AG09309 (cell line): ENCODE data around the gene TRERF1.
A peak's percentile ranks its signal among the peaks of the same experiment; 100 is the strongest.
"Not testable (repeated sequence)": the region's sequence is repeated elsewhere in the genome, so short reads cannot be mapped to it uniquely, and the experiment has no call there.

ENCODE experiments used
- DNase-seq: peaks from one replicate; pipeline ENCODE4 v3.0.0-alpha.2; 2010; ENCODE audit warnings: low read depth
- H3K4me3 ChIP-seq: 2 replicates; pipeline ENCODE4 v1.5.1; 2011; ENCODE audit warnings: mild to moderate bottlenecking, low read depth, low read length, moderate library complexity; ENCODE audit not compliant: control insufficient read depth
- CTCF ChIP-seq: IDR thresholded peaks from 2 replicates; pipeline ENCODE4 v1.5.1; 2011; ENCODE audit warnings: mild to moderate bottlenecking, low read depth, low read length, inconsistent platforms; ENCODE audit not compliant: insufficient read depth, control insufficient read depth; ENCODE audit errors: missing control alignments

The TRERF1 gene

GRCh38 chr6:42211726-42212125 is 240.0 kb downstream of the TRERF1 start:
- no peak overlapping the region for H3K4me3 ChIP-seq
- TF ChIP-seq CTCF = no peak
- no peak for DNase-seq

GRCh38 chr6:42210551-42210950 is 241.2 kb downstream of the TRERF1 start:
- H3K4me3 ChIP-seq = no peak overlapping the region
- DNase-seq = no peak
- TF ChIP-seq CTCF = no peak

GRCh38 chr6:42207559-42207958 is 244.2 kb downstream of the TRERF1 start:
- DNase-seq, H3K4me3 ChIP-seq: not testable (repeated sequence)

GRCh38 chr6:42204768-42205282 is 246.9 kb downstream of the TRERF1 start:
- DNase-seq = no peak
- H3K4me3 ChIP-seq = no peak overlapping the region
- no peak for TF ChIP-seq CTCF

- no peak overlapping the region for H3K4me3 ChIP-seq
- TF ChIP-seq CTCF = no peak
- DNase-seq = no peak
These were observed 248.5 kb downstream of the TRERF1 start for GRCh38 chr6:42203183-42203582.

- not testable (repeated sequence) for H3K4me3 ChIP-seq, DNase-seq
These were observed 249.4 kb downstream of the TRERF1 start for GRCh38 chr6:42202131-42202915.

- no peak for DNase-seq
- H3K4me3 ChIP-seq = no peak overlapping the region
- no peak for TF ChIP-seq CTCF
These were observed 250.3 kb downstream of the TRERF1 start for GRCh38 chr6:42201382-42201781.

- DNase-seq = peak; percentile 91
- no peak overlapping the region for H3K4me3 ChIP-seq
- TF ChIP-seq CTCF = no peak
These were observed 251.7 kb downstream of the TRERF1 start for GRCh38 chr6:42200035-42200434.
